ENCODE results near the gene HTRA3.

DNA sequence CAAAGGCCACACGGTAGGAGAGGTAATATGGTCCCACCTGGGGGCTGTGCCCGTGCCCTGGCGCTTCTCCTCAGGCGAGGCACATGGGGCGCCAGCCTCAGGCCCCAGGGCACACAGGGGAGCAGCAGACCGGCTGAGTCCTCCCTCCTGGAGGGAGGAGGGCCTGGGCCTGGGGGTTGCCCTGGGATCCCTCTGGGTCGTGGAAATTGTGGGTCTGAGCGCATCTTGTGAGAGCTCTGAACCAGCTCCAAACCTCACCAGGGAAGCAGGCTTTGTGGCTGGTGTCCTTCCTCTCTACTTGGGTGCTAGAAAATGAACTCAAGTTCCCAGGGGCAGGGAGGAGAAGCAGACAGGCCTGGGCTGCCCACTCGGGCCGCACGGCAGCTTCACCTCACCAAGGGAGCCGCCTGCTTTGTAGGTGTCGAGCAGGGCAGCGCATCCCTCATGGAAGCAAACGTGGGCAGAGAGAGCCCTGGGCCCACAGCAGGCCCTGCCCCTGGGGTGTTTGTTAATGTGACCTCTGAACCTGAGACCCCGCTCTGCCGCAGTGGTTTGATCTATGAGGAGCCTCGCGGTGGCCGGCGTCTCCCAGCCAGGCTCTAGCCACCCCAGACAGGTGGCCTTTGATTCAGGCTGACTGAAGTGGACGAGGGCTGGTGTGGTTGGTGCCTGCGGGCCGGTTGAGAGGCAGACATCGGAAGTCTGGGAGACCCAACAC is 10.8 kb downstream of the HTRA3 start:
- TF ChIP-seq, protein P1, sequence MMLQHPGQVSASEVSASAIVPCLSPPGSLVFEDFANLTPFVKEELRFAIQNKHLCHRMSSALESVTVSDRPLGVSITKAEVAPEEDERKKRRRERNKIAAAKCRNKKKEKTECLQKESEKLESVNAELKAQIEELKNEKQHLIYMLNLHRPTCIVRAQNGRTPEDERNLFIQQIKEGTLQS (IDR thresholded peaks at IDR 0.05; ENCODE audit: insufficient read depth, low read depth, low read length) = no peak
- TF ChIP-seq ZNF274 (IDR thresholded peaks at IDR 0.05; ENCODE audit: borderline replicate concordance, extremely low read depth, low read length) (no peak), GABPA (IDR thresholded peaks at IDR 0.05; ENCODE audit: borderline replicate concordance, insufficient read depth, low read length) (no peak), POLR2A (IDR thresholded peaks at IDR 0.05; ENCODE audit: control extremely low read depth in 1 of 2, low read depth in 2 of 2, low read length in 2 of 2) (no peak), RFX5 (IDR thresholded peaks at IDR 0.05; ENCODE audit: borderline replicate concordance, low read depth, low read length) (no peak), ASH2L (IDR thresholded peaks at IDR 0.05; ENCODE audit: low read length) (no peak), TCF12 (IDR thresholded peaks at IDR 0.05; ENCODE audit: low read depth, low read length) (no peak), YY1 (IDR thresholded peaks at IDR 0.05; ENCODE audit: low read depth, low read length) (no peak), CREB1 (IDR thresholded peaks at IDR 0.05) (no peak), EZH2 (IDR thresholded peaks at IDR 0.05; ENCODE audit: low read depth, low read length, severe bottlenecking) (no peak), NANOG (IDR thresholded peaks at IDR 0.05; ENCODE audit: insufficient read depth, low read depth, low read length, poor library complexity, severe bottlenecking) (no peak)
- TF ChIP-seq, protein P2, sequence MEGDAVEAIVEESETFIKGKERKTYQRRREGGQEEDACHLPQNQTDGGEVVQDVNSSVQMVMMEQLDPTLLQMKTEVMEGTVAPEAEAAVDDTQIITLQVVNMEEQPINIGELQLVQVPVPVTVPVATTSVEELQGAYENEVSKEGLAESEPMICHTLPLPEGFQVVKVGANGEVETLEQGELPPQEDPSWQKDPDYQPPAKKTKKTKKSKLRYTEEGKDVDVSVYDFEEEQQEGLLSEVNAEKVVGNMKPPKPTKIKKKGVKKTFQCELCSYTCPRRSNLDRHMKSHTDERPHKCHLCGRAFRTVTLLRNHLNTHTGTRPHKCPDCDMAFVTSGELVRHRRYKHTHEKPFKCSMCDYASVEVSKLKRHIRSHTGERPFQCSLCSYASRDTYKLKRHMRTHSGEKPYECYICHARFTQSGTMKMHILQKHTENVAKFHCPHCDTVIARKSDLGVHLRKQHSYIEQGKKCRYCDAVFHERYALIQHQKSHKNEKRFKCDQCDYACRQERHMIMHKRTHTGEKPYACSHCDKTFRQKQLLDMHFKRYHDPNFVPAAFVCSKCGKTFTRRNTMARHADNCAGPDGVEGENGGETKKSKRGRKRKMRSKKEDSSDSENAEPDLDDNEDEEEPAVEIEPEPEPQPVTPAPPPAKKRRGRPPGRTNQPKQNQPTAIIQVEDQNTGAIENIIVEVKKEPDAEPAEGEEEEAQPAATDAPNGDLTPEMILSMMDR (IDR thresholded peaks at IDR 0.05; ENCODE audit: control extremely low read depth in 1 of 3, insufficient read depth in 1 of 3, low read depth in 1 of 3, low read length in 3 of 3) = no peak
- TF ChIP-seq, protein P3, sequence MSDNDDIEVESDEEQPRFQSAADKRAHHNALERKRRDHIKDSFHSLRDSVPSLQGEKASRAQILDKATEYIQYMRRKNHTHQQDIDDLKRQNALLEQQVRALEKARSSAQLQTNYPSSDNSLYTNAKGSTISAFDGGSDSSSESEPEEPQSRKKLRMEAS (IDR thresholded peaks at IDR 0.05) = no peak

Measured in H1 (cell line).